GM12878 (cell line): Measurements from ENCODE around the gene CSNK2A1. TPM values are rescaled to one million over a fixed set of nuclear protein-coding genes. Genes with fewer than 3 reads are reported as not detected.

ENCODE experiments used
- ATAC-seq: fragments of 200-7000 bp; cut with Tn5 transposase; 3 replicates; pipeline ENCODE4 v1.9.1; 2020; ENCODE audit warnings: mild to moderate bottlenecking, moderate library complexity
- BruUV-seq: library from RNA; stranded (reverse); fragments of 400-500 nt; replicated peaks from 2 replicates; lab custom pipeline; 2021; lab: Mats Ljungman, UMichigan
- CTCF ChIA-PET: fragments of 300-600 bp; sonication (Branson Sonifier 250); formaldehyde crosslinking; extraction: SDS; loops from one replicate; lab custom pipeline; 2021; ENCODE audit warnings: inconsistent platforms; lab: Yijun Ruan, JAX
- POLR2A ChIA-PET: fragments of 350-600 bp; formaldehyde crosslinking; extraction: SDS; loops from one replicate; lab custom pipeline; 2021; ENCODE audit warnings: inconsistent platforms; lab: Charles Lee
- RAD21 ChIA-PET: fragments of 300-600 bp; sonication (Branson Sonifier 250); formaldehyde crosslinking; loops from one replicate; lab custom pipeline; 2023; ENCODE audit warnings: antibody characterized with exemption; ENCODE audit not compliant: unreplicated experiment; lab: Charles Lee
- SMC1A ChIA-PET: fragments of 300-600 bp; sonication (Branson Sonifier 250); formaldehyde crosslinking; loops from one replicate; lab custom pipeline; 2023; ENCODE audit not compliant: unreplicated experiment, uncharacterized antibody; lab: Charles Lee
- DNase-seq: peaks from one replicate; pipeline ENCODE4 v3.0.0-alpha.2; 2011; ENCODE audit warnings: low read depth, low spot score
- FAIRE-seq: peaks from 3 replicates; lab custom pipeline; 2011; peaks lifted over from hg19 to GRCh38; lab: Jason Lieb, UNC
- H2AFZ ChIP-seq: 2 replicates; pipeline ENCODE4 v1.6.0; 2011; ENCODE audit warnings: low read depth, low read length, control low read depth; ENCODE audit not compliant: control insufficient read depth
- H3K27ac ChIP-seq: 2 replicates; pipeline ENCODE4 v1.5.1; 2011; ENCODE audit warnings: control low read depth; ENCODE audit not compliant: control insufficient read depth, insufficient read depth
- H3K27me3 ChIP-seq, 2 experiments: replicated peaks in 1 of 2; 2 replicates each; pipeline versions ENCODE4 v1.6.0 to v1.6.1; 2011; ENCODE audit warnings: low read length in 1 of 2; ENCODE audit not compliant: control insufficient read depth in 2 of 2, insufficient read depth in 2 of 2
- H3K36me3 ChIP-seq, 2 experiments: 2 replicates each; pipeline ENCODE4 v1.5.1; 2011; ENCODE audit warnings: low read length in 1 of 2; ENCODE audit not compliant: control insufficient read depth in 2 of 2, insufficient read depth in 2 of 2
- H3K4me1 ChIP-seq: 2 replicates; pipeline ENCODE4 v1.6.1; 2011; ENCODE audit warnings: mild to moderate bottlenecking, low read length, moderate library complexity, mixed read lengths; ENCODE audit not compliant: control insufficient read depth, insufficient read depth
- H3K4me2 ChIP-seq: 2 replicates; pipeline ENCODE4 v1.6.0; 2011; ENCODE audit warnings: control low read depth; ENCODE audit not compliant: control insufficient read depth, insufficient read depth
- H3K4me3 ChIP-seq: fragments of 200-600 bp; sonication (generic); 2 replicates; pipeline ENCODE4 v1.5.1; 2016
- H3K79me2 ChIP-seq: 2 replicates; pipeline ENCODE4 v1.6.0; 2011; ENCODE audit warnings: low read length; ENCODE audit not compliant: control insufficient read depth, insufficient read depth
- H3K9ac ChIP-seq: 2 replicates; pipeline ENCODE4 v1.8.0; 2011; ENCODE audit warnings: low read length, control low read depth, mixed read lengths; ENCODE audit not compliant: control insufficient read depth, insufficient read depth
- H3K9me3 ChIP-seq: replicated peaks from 3 replicates; pipeline ENCODE4 v1.5.1; 2011; ENCODE audit warnings: mild to moderate bottlenecking, low read length; ENCODE audit not compliant: control insufficient read depth, insufficient read depth
- H4K20me1 ChIP-seq: 2 replicates; pipeline ENCODE4 v1.6.0; 2011; ENCODE audit not compliant: control insufficient read depth, insufficient read depth
- CBFB ChIP-seq: IDR thresholded peaks from 2 replicates; pipeline ENCODE4 v1.6.1; 2016; ENCODE audit warnings: antibody characterized with exemption, low read depth
- CBX3 ChIP-seq: fragments of 200-600 bp; sonication (generic); IDR thresholded peaks from 2 replicates; pipeline ENCODE4 v1.6.1; 2016; ENCODE audit warnings: low read depth, borderline replicate concordance
- IKZF1 ChIP-seq: fragments of 450-650 bp; conservative IDR thresholded peaks from 2 replicates; pipeline ENCODE4 v1.6.1; 2017; ENCODE audit warnings: antibody characterized with exemption, mild to moderate bottlenecking
- IRF4 ChIP-seq: IDR thresholded peaks from 2 replicates; pipeline ENCODE4 v1.6.1; 2011; ENCODE audit warnings: low read depth, low read length
- KLF5 ChIP-seq: fragments of 450-650 bp; IDR thresholded peaks from 2 replicates; pipeline ENCODE4 v1.6.1; 2014; ENCODE audit warnings: mild to moderate bottlenecking; ENCODE audit not compliant: partially characterized antibody
- MEF2B ChIP-seq: fragments of 450-650 bp; IDR thresholded peaks from 2 replicates; pipeline ENCODE4 v1.6.1; 2018; ENCODE audit warnings: mild to moderate bottlenecking, moderate library complexity; ENCODE audit not compliant: partially characterized antibody, poor library complexity, severe bottlenecking
- MLLT1 ChIP-seq: fragments of 450-650 bp; IDR thresholded peaks from 2 replicates; pipeline ENCODE4 v1.6.1; 2016; ENCODE audit warnings: mild to moderate bottlenecking
- MTA3 ChIP-seq: IDR thresholded peaks from 2 replicates; pipeline ENCODE4 v1.6.1; 2012; ENCODE audit warnings: low read length, inconsistent platforms, borderline replicate concordance
- POLR2AphosphoS2 ChIP-seq: IDR thresholded peaks from 2 replicates; pipeline ENCODE4 v1.6.1; 2011; ENCODE audit warnings: low read depth, mild to moderate bottlenecking, low read length, improper control_type of control experiment, moderate library complexity
- RCOR1 ChIP-seq: conservative IDR thresholded peaks from 2 replicates; pipeline ENCODE4 v1.6.1; 2012; ENCODE audit warnings: low read depth, low read length, improper control_type of control experiment
- RELA ChIP-seq: fragments of 450-650 bp; IDR thresholded peaks from 2 replicates; pipeline ENCODE4 v1.8.0; 2014; ENCODE audit warnings: borderline replicate concordance; ENCODE audit not compliant: partially characterized antibody
- SREBF2 ChIP-seq: IDR thresholded peaks from 2 replicates; pipeline ENCODE4 v1.6.1; 2012; ENCODE audit warnings: mild to moderate bottlenecking, low read length
- TAF1 ChIP-seq: IDR thresholded peaks from 2 replicates; pipeline ENCODE4 v1.6.1; 2011; ENCODE audit warnings: mild to moderate bottlenecking, low read depth, low read length, borderline replicate concordance
- WGBS: methylation state at CpG from one replicate; pipeline ENCODE4 v1.1.6; 2016; ENCODE audit warnings: low lambda C conversion rate; ENCODE audit not compliant: insufficient replicate concordance, insufficient coverage; ENCODE audit errors: missing lambda C conversion rate; 5-methylcytosine and 5-hydroxymethylcytosine counted together
- in situ Hi-C: fragments of 300-500 bp; cut with MboI; formaldehyde crosslinking; loops from 9 replicates; pipeline ENCODE4 v1.14.3; 2018; ENCODE audit warnings: mixed read lengths
- intact Hi-C: fragments of 100-400 bp; cut with micrococcal nuclease; formaldehyde crosslinking; loops from one replicate; pipeline ENCODE4 v1.14.2; 2022; ENCODE audit not compliant: unreplicated experiment
- polyA plus RNA-seq, 11 experiments: library from polyadenylated mRNA; depleted of rRNA in 4 of 11; unstranded in 6 of 11; stranded (reverse) in 5 of 11; fragments of >200 nt; fragmentation: Nextera tagmentation in 4 of 11; fragmentation: Illumina TruSeq in 1 of 11; extraction: Ambion mirVana in 4 of 11; extraction: Trizol in 1 of 11; gene quantifications; 1 replicate in 1 of 11; 2 replicates in 10 of 11; pipeline versions ENCODE4 v1.2.1 to v1.2.3, GENCODE V29; 2011 to 2016; ENCODE audit warnings: inconsistent platforms in 2 of 11, missing spikeins in 2 of 11, low read depth in 1 of 11
- total RNA-seq, 4 experiments: library from RNA; depleted of rRNA in 3 of 4; stranded (reverse); fragments of >200 nt in 3 of 4; fragmentation: Illumina TruSeq in 1 of 4; extraction: Trizol in 1 of 4; gene quantifications; 2 replicates each; pipeline versions ENCODE4 v1.2.1 to v1.2.3, GENCODE V29; 2013 to 2021

The CSNK2A1 gene
- total and polyA plus RNA-seq, 10 of the 15 experiments (the other 5 are each of a cell fraction or from before 2014, with no cell fraction given) = 47.6 to 199 (median 95.0) TPM

DNA sequence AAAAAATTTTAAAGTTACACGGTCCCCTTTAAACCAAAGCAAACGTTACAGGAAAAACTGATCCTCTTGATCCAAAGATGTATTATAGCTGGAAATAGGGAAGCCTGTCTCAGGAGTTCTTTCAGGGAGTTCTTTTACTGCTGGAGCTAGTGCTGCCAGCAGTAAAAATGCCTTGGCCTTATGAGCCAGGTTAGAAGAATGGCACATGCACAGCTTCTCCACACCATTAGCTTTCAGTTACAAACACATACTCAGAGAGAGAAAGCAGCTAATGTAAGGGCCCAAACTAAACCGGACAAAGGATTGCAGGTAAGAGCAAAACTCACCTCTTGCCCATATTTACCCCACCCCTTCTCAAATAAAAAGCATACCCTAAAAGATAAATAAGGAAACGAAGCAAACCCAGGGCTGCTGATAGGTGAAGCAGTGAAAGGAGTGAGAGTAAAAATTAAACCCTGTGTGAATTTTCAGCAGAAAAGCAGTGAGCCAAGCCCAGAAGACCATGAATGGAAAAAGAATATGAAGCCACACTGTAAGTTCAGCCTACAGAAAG is 100.3 kb downstream of the CSNK2A1 start:
- no peak overlapping the region for H3K27ac ChIP-seq
- DNase-seq (no peak), ATAC-seq (no peak), FAIRE-seq (no peak)
- ChIA-PET SMC1A (no interaction called here), POLR2A (no interaction called here), RAD21 (no interaction called here), CTCF (no interaction called here)
- no peaks in the 10 kb centered on the region for H3K9me3 ChIP-seq
- 68% methylated on average over 4 of the region's 4 CpGs for WGBS
- no peaks in the 10 kb centered on the region for H3K27me3 ChIP-seq
- no peak overlapping the region for H2AFZ ChIP-seq
- BruUV-seq = no TSS peak
- no peaks in the 10 kb centered on the region; the same call in none of the 2 replicates for H4K20me1 ChIP-seq
- intact Hi-C loops = no loop called here
- TF ChIP-seq SREBF2 (no peak), RCOR1 (no peak), CBX3 (no peak), MTA3 (no peak), CBFB (no peak), MEF2B (no peak), IKZF1 (no peak), IRF4 (no peak), TAF1 (no peak), RELA (no peak), MLLT1 (no peak), KLF5 (no peak), POLR2AphosphoS2 (no peak)
- H3K4me3 ChIP-seq = no peak overlapping the region
- no peak overlapping the region for H3K4me2 ChIP-seq
- H3K9ac ChIP-seq = no peak overlapping the region
- in situ Hi-C loops = no loop called here
- H3K36me3 ChIP-seq = peaks cover 15 to 38% of the 10 kb centered on the region in 2 experiments
- peaks cover 2% of the 10 kb centered on the region; the same call in 1 of the 2 replicates for H3K79me2 ChIP-seq
- H3K4me1 ChIP-seq = peaks cover 14% of the 10 kb centered on the region
